PC-9 (cell line): ENCODE measurements around the gene RAB7B.

ENCODE experiments used
- CTCF ChIP-seq: fragments of 200-600 bp; sonication (generic); conservative IDR thresholded peaks from 2 replicates; pipeline ENCODE4 v1.6.1; 2017; ENCODE audit warnings: mixed run types, antibody characterized with exemption, mild to moderate bottlenecking, moderate library complexity
- EZH2 ChIP-seq: fragments of 200-600 bp; sonication (generic); IDR thresholded peaks from 2 replicates; pipeline ENCODE4 v1.8.0; 2017; ENCODE audit warnings: antibody characterized with exemption, low read depth

GRCh38 chr1:205981257-205981656 lies 21.9 kb downstream of the RAB7B start:
- no peak for TF ChIP-seq EZH2
- no peak for TF ChIP-seq CTCF
